Activated naive CD8-positive, alpha-beta T cell (primary cell): ENCODE data around the gene FKBP2.
"Not testable (repeated sequence)": the region's sequence is repeated elsewhere in the genome, so short reads cannot be mapped to it uniquely, and the experiment has no call there.

Source experiments
- H3K27ac Mint-ChIP-seq: one replicate; pipeline ENCODE4 v1.8.0; 2021; ENCODE audit warnings: mixed read lengths
- H3K27me3 Mint-ChIP-seq: one replicate; pipeline ENCODE4 v1.8.0; 2021; ENCODE audit warnings: mixed read lengths
- H3K36me3 Mint-ChIP-seq: one replicate; pipeline ENCODE4 v1.8.0; 2021; ENCODE audit warnings: mixed read lengths
- H3K4me1 Mint-ChIP-seq: one replicate; pipeline ENCODE4 v1.8.0; 2021; ENCODE audit warnings: low read depth, mixed read lengths
- H3K4me3 Mint-ChIP-seq: one replicate; pipeline ENCODE4 v1.8.0; 2021; ENCODE audit warnings: mild to moderate bottlenecking, mixed read lengths
- H3K9me3 Mint-ChIP-seq: one replicate; pipeline ENCODE4 v1.8.0; 2021; ENCODE audit warnings: low read depth, mixed read lengths

FKBP2 gene

DNA sequence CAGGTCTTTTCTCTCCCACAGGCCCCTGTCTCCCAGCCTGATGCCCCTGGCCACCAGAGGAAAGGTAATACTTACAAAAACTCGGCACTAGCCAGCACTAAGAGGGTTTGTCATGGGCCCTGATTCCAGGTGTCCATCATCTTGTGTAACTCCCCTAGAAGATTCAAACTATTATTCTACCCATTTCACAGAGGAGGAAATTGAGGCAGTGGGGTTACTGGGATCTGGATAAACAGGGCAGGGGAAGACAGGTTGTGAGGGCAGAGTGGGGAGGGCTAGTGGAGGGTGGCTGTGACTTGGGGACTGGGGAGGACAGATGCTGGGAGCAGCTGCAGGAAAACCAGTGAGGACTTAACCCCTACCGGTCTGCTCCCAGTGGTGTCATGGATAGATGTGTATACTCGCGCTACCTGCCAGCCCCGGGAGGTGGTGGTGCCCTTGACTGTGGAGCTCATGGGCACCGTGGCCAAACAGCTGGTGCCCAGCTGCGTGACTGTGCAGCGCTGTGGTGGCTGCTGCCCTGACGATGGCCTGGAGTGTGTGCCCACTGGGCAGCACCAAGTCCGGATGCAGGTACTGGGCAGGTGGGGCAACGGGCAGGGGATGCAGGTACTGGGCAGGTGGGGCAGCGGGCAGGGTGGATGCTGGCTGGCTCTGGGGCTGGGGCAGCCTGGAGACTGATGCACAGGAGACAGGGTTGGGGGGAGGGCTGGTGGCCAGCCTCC, 5.3 kb upstream of the FKBP2 start:
- Mint-ChIP-seq H3K4me3 (peak overlapping the region; percentile 87), H3K27me3 (no peaks in the 10 kb centered on the region), H3K9me3 (no peaks in the 10 kb centered on the region), H3K4me1 (peaks cover 39% of the 10 kb centered on the region), H3K27ac (peak overlapping the region; percentile 84), H3K36me3 (no peaks in the 10 kb centered on the region)

DNA sequence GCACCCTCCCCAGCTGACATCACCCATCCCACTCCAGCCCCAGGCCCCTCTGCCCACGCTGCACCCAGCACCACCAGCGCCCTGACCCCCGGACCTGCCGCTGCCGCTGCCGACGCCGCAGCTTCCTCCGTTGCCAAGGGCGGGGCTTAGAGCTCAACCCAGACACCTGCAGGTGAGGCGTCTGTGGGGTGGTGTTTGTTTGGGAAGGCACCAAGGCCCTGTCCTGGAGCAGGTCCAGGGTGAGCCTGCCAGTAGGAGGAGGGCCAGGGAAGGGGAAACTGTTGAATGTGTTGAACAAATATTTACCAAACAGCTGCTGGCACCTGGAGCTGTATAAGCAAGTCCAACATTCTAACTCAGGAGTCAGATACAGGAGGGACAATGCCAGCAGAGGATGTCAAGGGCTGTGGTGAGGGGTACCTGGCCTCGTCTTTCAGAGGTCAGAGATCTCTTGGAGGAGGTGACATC, 3.4 kb upstream of the FKBP2 start:
- no peak overlapping the region for H3K4me3 Mint-ChIP-seq
- H3K27ac Mint-ChIP-seq = no peak overlapping the region
- no peaks in the 10 kb centered on the region for H3K27me3 Mint-ChIP-seq
- no peaks in the 10 kb centered on the region for H3K36me3 Mint-ChIP-seq
- peaks cover 29% of the 10 kb centered on the region for H3K4me1 Mint-ChIP-seq
- H3K9me3 Mint-ChIP-seq = no peaks in the 10 kb centered on the region

DNA sequence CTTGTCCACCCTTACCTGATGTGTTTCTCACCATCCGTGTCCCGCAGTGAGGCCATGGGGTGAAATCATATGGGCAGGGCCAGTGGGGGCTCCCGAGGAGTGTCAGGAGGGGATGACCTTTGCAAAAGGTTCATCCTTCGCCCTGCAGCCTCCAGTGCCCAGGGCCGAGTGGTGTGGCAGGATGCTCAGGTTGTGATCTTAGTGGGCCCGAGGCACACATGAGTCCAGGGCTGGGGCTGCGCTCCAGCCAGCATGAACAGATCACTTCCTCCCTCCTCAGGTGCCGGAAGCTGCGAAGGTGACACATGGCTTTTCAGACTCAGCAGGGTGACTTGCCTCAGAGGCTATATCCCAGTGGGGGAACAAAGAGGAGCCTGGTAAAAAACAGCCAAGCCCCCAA, 2.8 kb upstream of the FKBP2 start:
- H3K9me3 Mint-ChIP-seq = no peaks in the 10 kb centered on the region
- no peak overlapping the region for H3K4me3 Mint-ChIP-seq

DNA sequence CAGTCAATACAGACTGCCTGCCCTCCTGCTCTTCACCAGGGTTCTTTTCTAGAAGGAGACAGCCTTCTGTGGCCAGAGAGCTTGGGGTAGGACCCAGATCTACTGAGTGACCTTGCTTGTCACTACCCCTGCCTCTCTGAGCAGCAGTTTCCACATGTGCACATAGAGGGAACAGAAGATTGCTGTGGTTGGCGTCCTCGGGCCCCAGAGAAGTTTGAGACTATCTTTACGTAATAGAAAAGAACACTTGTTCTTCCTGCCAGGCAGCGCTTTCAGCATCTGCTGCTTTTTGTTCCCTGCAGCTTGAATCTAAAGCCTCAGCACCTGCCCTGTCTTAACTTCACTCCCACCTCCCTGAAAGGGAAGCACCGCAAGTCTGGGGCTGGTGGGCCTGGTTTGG, 1.9 kb upstream of the FKBP2 start:
- no peaks in the 10 kb centered on the region for H3K36me3 Mint-ChIP-seq
- peak overlapping the region; percentile 34 for H3K27ac Mint-ChIP-seq
- no peaks in the 10 kb centered on the region for H3K9me3 Mint-ChIP-seq
- H3K4me1 Mint-ChIP-seq = peaks cover 33% of the 10 kb centered on the region
- H3K4me3 Mint-ChIP-seq = peak overlapping the region; percentile 27
- no peaks in the 10 kb centered on the region for H3K27me3 Mint-ChIP-seq

More for the DNA sequence above, 2.8 kb upstream of the FKBP2 start:
- no peaks in the 10 kb centered on the region for H3K27me3 Mint-ChIP-seq
- H3K36me3 Mint-ChIP-seq = no peaks in the 10 kb centered on the region
- peaks cover 31% of the 10 kb centered on the region for H3K4me1 Mint-ChIP-seq
- peak overlapping the region; percentile 34 for H3K27ac Mint-ChIP-seq

GRCh38 chr11:64239662-64240434, 1.0 kb upstream of the FKBP2 start:
- peaks cover 33% of the 10 kb centered on the region for H3K4me1 Mint-ChIP-seq
- H3K9me3 Mint-ChIP-seq = no peaks in the 10 kb centered on the region
- peak overlapping the region; percentile 92 for H3K4me3 Mint-ChIP-seq
- peak overlapping the region; percentile 97 for H3K27ac Mint-ChIP-seq
- no peaks in the 10 kb centered on the region for H3K27me3 Mint-ChIP-seq
- H3K36me3 Mint-ChIP-seq = no peaks in the 10 kb centered on the region

DNA sequence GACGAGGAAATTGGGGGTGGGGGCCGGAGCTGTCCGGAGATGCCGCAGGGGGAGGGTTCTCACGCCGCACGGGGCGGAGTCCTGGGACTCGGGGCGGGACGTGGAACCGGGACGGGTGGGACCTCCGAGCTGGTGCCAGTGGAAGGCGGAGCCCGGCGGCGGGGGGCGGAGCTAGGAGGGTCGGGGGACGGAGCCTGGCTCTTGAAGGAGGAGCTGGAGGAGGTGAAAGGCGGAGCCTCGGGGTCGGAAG, 271 bp downstream of the FKBP2 start:
- H3K9me3 Mint-ChIP-seq = no peaks in the 10 kb centered on the region
- no peaks in the 10 kb centered on the region for H3K27me3 Mint-ChIP-seq
- peak overlapping the region; percentile 92 for H3K4me3 Mint-ChIP-seq
- peak overlapping the region; percentile 97 for H3K27ac Mint-ChIP-seq
- peaks cover 27% of the 10 kb centered on the region for H3K4me1 Mint-ChIP-seq
- H3K36me3 Mint-ChIP-seq = no peaks in the 10 kb centered on the region

DNA sequence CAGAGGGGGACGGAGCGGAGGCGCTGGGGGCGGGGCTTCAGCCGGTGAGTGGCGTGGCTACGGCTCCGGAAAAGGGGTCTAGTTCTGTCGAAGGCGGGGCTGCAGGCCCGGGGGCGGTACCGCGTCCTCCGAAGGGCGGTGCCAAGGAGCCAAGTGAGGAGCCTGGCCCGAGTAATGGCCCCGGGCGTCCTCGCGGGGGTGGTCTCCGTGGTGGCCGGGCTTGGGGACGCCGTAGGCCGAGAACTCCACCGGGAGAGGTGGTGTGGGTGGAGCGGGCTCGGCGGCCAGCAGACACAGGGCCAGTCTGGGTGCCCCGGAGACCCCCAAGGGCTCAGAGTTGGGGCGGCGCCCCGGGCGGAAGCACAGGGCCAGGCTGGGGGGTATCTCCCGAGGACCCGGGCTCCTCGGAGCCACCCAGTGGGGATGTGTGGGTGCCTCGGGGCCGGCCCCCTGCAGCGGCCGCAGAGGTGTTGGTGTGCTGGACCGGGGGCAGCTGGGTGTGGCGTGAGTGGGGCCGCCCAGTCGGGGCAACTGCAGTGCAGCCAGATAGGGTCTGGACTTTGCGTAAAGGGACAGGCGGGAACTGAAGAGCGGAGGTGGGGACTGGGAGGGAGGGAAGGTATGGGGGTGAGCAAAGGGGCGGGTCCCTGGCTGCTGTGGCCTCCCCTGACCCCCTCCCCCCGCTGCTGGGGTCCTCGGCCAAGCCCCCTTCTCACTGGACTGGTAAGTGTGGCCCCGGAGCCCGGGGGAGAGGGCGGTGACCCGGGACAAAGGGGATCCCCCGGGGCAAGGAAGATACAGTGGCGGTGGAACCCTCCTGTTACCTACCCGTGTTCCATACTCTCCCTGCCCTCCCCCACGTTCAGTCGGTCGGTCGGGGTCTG, 838 bp downstream of the FKBP2 start:
- Mint-ChIP-seq H3K4me1 (peaks cover 27% of the 10 kb centered on the region), H3K27me3 (no peaks in the 10 kb centered on the region), H3K4me3 (peak overlapping the region; percentile 92), H3K27ac (peak overlapping the region; percentile 97), H3K9me3 (no peaks in the 10 kb centered on the region), H3K36me3 (no peaks in the 10 kb centered on the region)

- Mint-ChIP-seq H3K27me3 (no peaks in the 10 kb centered on the region), H3K4me1 (peaks cover 30% of the 10 kb centered on the region), H3K9me3 (no peaks in the 10 kb centered on the region), H3K36me3 (no peaks in the 10 kb centered on the region), H3K4me3 (peak overlapping the region; percentile 77), H3K27ac (peak overlapping the region; percentile 54)
These were observed 2.5 kb downstream of the FKBP2 start for GRCh38 chr11:64243236-64243854.

DNA sequence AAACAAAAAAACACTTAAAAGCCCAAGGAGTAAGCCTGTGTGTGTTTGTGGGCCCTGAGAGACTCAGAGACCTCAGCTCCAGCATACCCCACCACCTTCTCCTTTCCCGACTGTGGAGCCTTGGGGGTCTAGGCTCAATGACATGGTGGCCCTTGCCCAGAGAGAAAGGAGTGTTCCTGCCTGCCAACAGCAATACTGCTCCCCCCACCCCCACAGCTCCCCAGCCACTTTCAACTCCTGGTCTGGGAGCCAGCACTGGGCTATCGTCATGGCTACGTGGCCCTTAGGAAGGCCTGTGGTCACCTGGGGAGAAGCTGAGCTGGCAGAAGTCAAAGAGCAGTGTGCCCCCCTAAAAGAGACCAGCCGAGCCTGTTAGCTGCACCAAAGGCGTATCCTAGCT, 3.2 kb downstream of the FKBP2 start:
- H3K27ac Mint-ChIP-seq = peak overlapping the region; percentile 54
- H3K4me3 Mint-ChIP-seq = peak overlapping the region; percentile 77
- H3K36me3 Mint-ChIP-seq = no peaks in the 10 kb centered on the region
- H3K27me3 Mint-ChIP-seq = no peaks in the 10 kb centered on the region
- H3K4me1 Mint-ChIP-seq = peaks cover 28% of the 10 kb centered on the region
- no peaks in the 10 kb centered on the region for H3K9me3 Mint-ChIP-seq

DNA sequence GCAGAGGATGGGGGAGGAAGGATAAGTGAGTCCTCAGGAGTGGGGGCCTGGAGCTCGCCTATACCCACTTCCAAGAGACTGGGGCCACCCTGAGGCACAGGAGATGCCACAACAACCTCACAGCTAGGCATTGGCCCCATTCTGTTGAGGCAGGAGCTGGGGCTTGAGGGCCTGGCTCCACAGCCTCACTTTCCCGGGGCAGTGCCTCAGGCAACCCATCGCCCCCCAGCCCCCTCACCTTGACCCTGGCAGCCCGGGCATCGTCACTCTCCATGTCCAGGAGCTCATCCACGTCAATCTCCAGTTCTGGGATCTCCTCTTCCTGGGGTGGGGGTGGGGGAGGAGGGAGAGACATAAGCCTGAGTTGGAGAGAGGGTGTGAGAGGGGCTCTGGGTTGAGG, 4.1 kb downstream of the FKBP2 start:
- no peaks in the 10 kb centered on the region for H3K36me3 Mint-ChIP-seq
- no peak overlapping the region for H3K27ac Mint-ChIP-seq
- H3K4me3 Mint-ChIP-seq = peak overlapping the region; percentile 94
- H3K9me3 Mint-ChIP-seq = no peaks in the 10 kb centered on the region
- no peaks in the 10 kb centered on the region for H3K27me3 Mint-ChIP-seq
- peaks cover 26% of the 10 kb centered on the region for H3K4me1 Mint-ChIP-seq

- no peaks in the 10 kb centered on the region for H3K27me3 Mint-ChIP-seq
- H3K4me1 Mint-ChIP-seq = peaks cover 23% of the 10 kb centered on the region
- peak overlapping the region; percentile 94 for H3K4me3 Mint-ChIP-seq
- H3K36me3 Mint-ChIP-seq = no peaks in the 10 kb centered on the region
- no peaks in the 10 kb centered on the region for H3K9me3 Mint-ChIP-seq
- H3K27ac Mint-ChIP-seq = peak overlapping the region; percentile 96
These were observed 4.5 kb downstream of the FKBP2 start for GRCh38 chr11:64245401-64245796.

GRCh38 chr11:64245797-64246620, 5.1 kb downstream of the FKBP2 start:
- peaks cover 24% of the 10 kb centered on the region for H3K4me1 Mint-ChIP-seq
- H3K36me3 Mint-ChIP-seq = no peaks in the 10 kb centered on the region
- peak overlapping the region; percentile 94 for H3K4me3 Mint-ChIP-seq
- H3K27ac Mint-ChIP-seq = peak overlapping the region; percentile 96
- no peaks in the 10 kb centered on the region for H3K27me3 Mint-ChIP-seq
- H3K9me3 Mint-ChIP-seq = no peaks in the 10 kb centered on the region

- peaks cover 24% of the 10 kb centered on the region for H3K4me1 Mint-ChIP-seq
- H3K4me3 Mint-ChIP-seq = peak overlapping the region; percentile 84
- H3K9me3 Mint-ChIP-seq, H3K36me3 Mint-ChIP-seq, H3K27me3 Mint-ChIP-seq, H3K27ac Mint-ChIP-seq: not testable (repeated sequence)
These were observed 5.7 kb downstream of the FKBP2 start for GRCh38 chr11:64246621-64246870.
